C4-2B (cell line): ENCODE data around the gene LIMCH1.

Experiments used
- H3K27ac ChIP-seq: fragments of 450-650 bp; 2 replicates; pipeline ENCODE4 v1.5.1; 2017
- ZFX ChIP-seq: fragments of 450-650 bp; IDR thresholded peaks from 2 replicates; pipeline ENCODE4 v1.6.1; 2017
- TF ChIP-seq, protein P1 (sequence below): fragments of 450-650 bp; conservative IDR thresholded peaks from 2 replicates; pipeline ENCODE4 v1.5.1; 2017; ENCODE audit warnings: mild to moderate bottlenecking

LIMCH1 gene

GRCh38 chr4:41533680-41534079, 4.3 kb upstream of the LIMCH1 start:
- H3K27ac ChIP-seq = peak overlapping the region; percentile 43; the same call in 1 of the 2 replicates
- TF ChIP-seq ZFX = no peak
- TF ChIP-seq, protein P1, sequence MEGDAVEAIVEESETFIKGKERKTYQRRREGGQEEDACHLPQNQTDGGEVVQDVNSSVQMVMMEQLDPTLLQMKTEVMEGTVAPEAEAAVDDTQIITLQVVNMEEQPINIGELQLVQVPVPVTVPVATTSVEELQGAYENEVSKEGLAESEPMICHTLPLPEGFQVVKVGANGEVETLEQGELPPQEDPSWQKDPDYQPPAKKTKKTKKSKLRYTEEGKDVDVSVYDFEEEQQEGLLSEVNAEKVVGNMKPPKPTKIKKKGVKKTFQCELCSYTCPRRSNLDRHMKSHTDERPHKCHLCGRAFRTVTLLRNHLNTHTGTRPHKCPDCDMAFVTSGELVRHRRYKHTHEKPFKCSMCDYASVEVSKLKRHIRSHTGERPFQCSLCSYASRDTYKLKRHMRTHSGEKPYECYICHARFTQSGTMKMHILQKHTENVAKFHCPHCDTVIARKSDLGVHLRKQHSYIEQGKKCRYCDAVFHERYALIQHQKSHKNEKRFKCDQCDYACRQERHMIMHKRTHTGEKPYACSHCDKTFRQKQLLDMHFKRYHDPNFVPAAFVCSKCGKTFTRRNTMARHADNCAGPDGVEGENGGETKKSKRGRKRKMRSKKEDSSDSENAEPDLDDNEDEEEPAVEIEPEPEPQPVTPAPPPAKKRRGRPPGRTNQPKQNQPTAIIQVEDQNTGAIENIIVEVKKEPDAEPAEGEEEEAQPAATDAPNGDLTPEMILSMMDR = no peak

- H3K27ac ChIP-seq = peak overlapping the region; percentile 42; the same call in 1 of the 2 replicates
- TF ChIP-seq, protein P1 = no peak
- no peak for TF ChIP-seq ZFX
These were observed 3.6 kb upstream of the LIMCH1 start for GRCh38 chr4:41534404-41534803.

DNA sequence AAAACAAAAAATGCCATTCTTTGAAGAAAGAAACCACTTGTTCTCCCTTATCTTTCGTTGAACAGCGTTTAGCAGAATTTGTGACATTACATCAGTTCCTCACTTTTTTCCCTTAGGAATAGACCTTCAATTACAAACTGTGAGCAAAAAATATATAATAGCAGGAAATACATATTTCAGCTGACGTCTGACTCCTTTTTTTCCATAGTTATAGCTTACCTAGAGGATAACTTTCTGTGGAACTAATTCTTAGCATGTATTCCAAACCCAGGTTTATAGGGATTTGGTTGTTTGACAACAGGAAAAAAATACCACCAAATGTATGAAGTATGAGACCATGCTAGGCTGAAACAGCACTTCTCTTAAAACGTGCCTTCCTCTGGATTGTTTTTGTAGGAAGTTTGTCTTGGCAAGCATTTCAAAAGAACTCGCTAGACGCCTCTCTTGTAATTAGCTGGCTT, 2.0 kb upstream of the LIMCH1 start:
- TF ChIP-seq, protein P1 = no peak
- no peak for TF ChIP-seq ZFX
- H3K27ac ChIP-seq = no peak overlapping the region

DNA sequence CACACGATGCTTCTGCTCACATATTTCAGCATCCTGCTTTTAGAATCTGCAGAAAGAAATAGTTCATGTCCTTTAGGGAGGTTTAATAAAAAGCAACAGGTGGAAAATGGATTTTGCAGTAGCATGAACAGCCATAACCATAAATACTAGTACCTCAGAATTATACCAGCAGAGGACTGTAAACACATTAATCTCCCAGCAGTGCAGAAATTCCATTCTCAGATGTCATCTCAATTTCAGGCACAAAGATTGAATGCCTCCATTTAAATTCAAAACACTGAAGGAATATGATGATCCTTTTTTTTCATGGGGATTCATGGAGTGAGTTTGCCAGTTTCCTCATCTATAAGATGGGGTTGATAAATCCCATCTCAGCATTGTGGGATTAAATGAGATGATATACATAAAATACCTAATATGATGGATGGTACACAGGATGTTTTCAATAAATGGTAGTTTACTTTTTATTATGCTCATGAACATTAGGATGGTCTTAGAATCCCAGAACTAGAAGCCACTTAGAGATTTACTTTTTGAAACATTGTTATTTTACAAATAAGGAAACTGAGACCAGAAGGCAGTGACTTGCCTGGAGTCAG, 566 bp upstream of the LIMCH1 start:
- H3K27ac ChIP-seq = peak overlapping the region; percentile 37
- no peak for TF ChIP-seq ZFX
- TF ChIP-seq, protein P1 = no peak

DNA sequence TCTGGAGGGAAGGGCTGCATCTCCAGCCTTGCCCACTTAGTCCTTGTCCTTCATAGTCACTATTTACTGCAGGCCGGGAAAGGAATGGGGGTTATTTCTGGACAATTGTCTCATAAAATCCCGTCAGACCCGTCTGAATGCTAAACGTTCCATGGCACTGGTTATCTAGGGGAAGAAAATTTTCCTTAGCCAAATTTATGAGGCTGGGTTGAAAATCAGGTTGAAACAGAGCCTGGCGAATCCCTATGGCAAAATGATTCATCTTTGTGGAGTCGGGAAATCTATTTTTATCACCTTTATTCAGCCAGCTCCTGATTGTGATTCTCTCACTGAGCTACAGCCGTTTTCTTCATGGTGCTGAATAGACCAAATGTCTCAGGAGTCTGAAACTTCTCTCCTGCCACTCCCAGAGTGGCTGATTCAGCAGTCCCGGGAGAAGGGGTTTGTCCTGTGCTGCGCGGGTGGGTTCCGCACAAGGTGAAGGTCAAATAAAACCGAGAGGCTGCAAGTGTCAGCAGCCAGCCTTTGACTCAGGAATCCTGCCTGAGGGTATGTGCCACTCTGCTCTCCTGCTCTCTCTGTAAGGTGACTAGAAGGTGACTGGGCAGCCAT, 1.0 kb downstream of the LIMCH1 start:
- TF ChIP-seq, protein P1 = no peak
- no peak for TF ChIP-seq ZFX
- peak overlapping the region; percentile 49 for H3K27ac ChIP-seq

DNA sequence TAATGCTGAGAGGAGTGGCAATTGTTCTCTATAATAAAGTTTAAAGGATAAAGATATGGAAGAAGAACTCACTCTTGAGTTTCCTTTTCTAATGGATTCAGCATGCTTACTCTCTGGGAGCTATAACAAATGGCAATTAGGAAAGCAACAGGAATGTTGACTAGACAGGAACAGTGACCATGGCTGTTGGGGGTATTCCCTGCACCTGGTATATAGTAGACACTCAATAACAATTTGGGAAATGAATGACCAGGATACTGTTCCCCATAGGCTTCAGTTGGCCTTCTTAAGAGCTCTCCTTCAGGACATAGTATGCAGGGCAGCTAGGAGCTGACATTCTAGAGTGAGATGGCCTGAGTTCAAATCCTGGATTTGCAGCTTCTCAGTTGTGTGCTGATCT, 1.8 kb downstream of the LIMCH1 start:
- H3K27ac ChIP-seq = peak overlapping the region; percentile 49; the same call in 1 of the 2 replicates
- TF ChIP-seq, protein P1 = no peak
- no peak for TF ChIP-seq ZFX

DNA sequence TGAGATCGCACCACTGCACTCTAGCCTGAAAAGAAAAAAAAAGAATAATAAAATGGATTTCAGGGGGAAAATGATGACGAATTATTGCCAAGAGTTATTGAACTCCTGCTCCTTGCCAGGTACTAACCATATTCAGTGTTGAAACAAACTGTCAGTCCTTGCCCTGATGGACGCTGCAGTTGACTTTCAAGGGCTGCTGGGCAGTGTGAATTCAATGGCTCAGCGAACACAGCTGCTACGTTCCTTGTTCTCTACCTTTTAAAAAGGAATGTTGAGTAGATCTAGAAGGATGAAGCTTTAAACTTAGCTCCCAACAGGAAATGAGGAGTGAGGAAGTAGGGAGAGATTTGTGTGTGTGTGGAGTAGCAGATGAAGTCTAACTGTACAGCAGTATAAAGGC, 2.7 kb downstream of the LIMCH1 start:
- H3K27ac ChIP-seq = peak overlapping the region; percentile 43
- no peak for TF ChIP-seq ZFX

GRCh38 chr4:41541687-41542094, 3.7 kb downstream of the LIMCH1 start:
- peak overlapping the region; percentile 43; the same call in 1 of the 2 replicates for H3K27ac ChIP-seq
- TF ChIP-seq, protein P1 = no peak
- TF ChIP-seq ZFX = no peak
